ENCODE measurements around the gene SLC26A6. TPM values are rescaled to one million over a fixed set of nuclear protein-coding genes. Genes with fewer than 3 reads are reported as not detected.
A peak's percentile ranks its signal among the peaks of the same experiment; 100 is the strongest.

Gene SLC26A6
- total RNA-seq, 1 experiment from 2014 or later = 58.9 TPM

DNA sequence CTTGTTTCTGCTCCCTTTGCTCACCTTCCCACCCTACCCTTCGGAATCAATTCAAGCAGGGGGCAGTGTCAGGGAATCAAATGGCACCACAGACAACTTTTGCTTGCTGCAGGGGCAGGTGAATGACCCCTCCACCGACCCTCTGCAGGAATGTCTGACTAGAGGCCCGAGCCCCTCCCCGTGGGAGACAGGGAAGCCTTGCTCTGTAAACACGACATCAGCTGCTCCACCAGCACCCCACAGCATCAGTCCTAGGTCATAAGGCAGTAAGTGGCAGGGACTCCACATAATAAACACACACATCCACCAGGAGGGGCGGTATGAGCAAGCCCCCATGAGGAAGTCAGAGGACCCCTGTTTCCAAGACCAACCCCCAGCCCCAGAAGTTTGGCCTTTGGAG is 2.0 kb upstream of the SLC26A6 start:
- peaks cover 32% of the 10 kb centered on the region for H3K4me1 Mint-ChIP-seq
- DNase-seq (ENCODE audit: low spot score) = no peak
- H3K27me3 Mint-ChIP-seq (ENCODE audit: low read depth) = no peaks in the 10 kb centered on the region
- TF ChIP-seq JUN (CRISPR knock-in tag; IDR thresholded peaks at IDR 0.05) (no peak), NFYB (CRISPR knock-in tag; conservative IDR thresholded peaks at IDR 0.05; ENCODE audit: low read depth) (0 out of 2 replicates have a peak, but pooled peaks have one; percentile 11)
- TF ChIP-seq, protein P1, sequence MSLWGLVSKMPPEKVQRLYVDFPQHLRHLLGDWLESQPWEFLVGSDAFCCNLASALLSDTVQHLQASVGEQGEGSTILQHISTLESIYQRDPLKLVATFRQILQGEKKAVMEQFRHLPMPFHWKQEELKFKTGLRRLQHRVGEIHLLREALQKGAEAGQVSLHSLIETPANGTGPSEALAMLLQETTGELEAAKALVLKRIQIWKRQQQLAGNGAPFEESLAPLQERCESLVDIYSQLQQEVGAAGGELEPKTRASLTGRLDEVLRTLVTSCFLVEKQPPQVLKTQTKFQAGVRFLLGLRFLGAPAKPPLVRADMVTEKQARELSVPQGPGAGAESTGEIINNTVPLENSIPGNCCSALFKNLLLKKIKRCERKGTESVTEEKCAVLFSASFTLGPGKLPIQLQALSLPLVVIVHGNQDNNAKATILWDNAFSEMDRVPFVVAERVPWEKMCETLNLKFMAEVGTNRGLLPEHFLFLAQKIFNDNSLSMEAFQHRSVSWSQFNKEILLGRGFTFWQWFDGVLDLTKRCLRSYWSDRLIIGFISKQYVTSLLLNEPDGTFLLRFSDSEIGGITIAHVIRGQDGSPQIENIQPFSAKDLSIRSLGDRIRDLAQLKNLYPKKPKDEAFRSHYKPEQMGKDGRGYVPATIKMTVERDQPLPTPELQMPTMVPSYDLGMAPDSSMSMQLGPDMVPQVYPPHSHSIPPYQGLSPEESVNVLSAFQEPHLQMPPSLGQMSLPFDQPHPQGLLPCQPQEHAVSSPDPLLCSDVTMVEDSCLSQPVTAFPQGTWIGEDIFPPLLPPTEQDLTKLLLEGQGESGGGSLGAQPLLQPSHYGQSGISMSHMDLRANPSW (CRISPR knock-in tag; conservative IDR thresholded peaks at IDR 0.05; ENCODE audit: low read depth) = no peak
- CTCF ChIA-PET = interaction anchor here (3.3 to 3.6 kb wide), 2 partner anchors 19 to 26 kb away, joined by 46 to 51 read pairs; partner anchors contain the start of gene CELSR3
- no peaks in the 10 kb centered on the region for H3K9me3 Mint-ChIP-seq
- ATAC-seq = no peak
- peak overlapping the region; percentile 84 for H3K4me3 Mint-ChIP-seq
- H3K27ac Mint-ChIP-seq = peak overlapping the region; percentile 98
- POLR2A ChIA-PET = no interaction called here
- H3K36me3 Mint-ChIP-seq = peaks cover 25% of the 10 kb centered on the region

DNA sequence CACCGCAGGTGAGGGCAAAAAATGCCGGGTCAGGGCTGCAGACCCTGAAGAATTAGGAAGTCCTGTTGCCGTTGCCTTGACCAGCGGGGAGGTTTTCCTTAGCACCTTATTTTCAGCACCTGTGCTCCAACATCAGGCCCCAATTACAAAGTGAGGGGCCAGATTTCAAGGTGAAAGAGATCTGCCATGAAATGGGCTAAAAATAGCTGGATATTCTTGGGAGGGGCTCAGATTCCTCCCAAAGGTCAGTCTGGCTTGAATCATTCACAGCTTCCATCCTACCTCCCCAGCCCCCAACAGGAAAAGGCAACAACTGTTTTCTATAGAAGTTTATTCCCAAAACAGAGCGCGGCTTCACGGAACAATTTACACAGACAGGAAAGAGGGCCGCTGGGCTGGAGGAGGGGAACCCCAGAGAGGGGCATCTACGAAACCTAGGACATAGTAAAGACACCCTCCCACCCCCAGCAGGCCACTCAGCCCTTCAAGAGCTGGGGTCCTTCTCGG is 941 bp upstream of the SLC26A6 start:
- H3K9me3 Mint-ChIP-seq = no peaks in the 10 kb centered on the region
- ChIA-PET POLR2A (interaction anchor here (0.8 to 2.7 kb wide), 10 partner anchors 13 to 371 kb away, joined by 3 to 41 read pairs (median 6); partner anchors contain the start of genes CELSR3, IP6K2, PFKFB4 and TMEM89), CTCF (interaction anchor here (0.5 to 3.6 kb wide), 45 partner anchors 9 to 939 kb away, joined by 3 to 51 read pairs (median 6); partner anchors contain the start of genes ATRIP, CCDC51, CELSR3 and IP6K2)
- H3K27me3 Mint-ChIP-seq (ENCODE audit: low read depth) = no peaks in the 10 kb centered on the region
- peaks cover 32% of the 10 kb centered on the region for H3K4me1 Mint-ChIP-seq
- DNase-seq (ENCODE audit: low spot score) (no peak), ATAC-seq (no peak)
- peak overlapping the region; percentile 84 for H3K4me3 Mint-ChIP-seq
- TF ChIP-seq OVOL2 (CRISPR knock-in tag; IDR thresholded peaks at IDR 0.05; ENCODE audit: borderline replicate concordance) (no peak), ZNF396 (CRISPR knock-in tag; IDR thresholded peaks at IDR 0.05; ENCODE audit: borderline replicate concordance) (no peak), FOXP1 (CRISPR knock-in tag; IDR thresholded peaks at IDR 0.05; ENCODE audit: borderline replicate concordance) (no peak), FOXK1 (CRISPR knock-in tag; IDR thresholded peaks at IDR 0.05) (no peak)
- TF ChIP-seq, protein P2, sequence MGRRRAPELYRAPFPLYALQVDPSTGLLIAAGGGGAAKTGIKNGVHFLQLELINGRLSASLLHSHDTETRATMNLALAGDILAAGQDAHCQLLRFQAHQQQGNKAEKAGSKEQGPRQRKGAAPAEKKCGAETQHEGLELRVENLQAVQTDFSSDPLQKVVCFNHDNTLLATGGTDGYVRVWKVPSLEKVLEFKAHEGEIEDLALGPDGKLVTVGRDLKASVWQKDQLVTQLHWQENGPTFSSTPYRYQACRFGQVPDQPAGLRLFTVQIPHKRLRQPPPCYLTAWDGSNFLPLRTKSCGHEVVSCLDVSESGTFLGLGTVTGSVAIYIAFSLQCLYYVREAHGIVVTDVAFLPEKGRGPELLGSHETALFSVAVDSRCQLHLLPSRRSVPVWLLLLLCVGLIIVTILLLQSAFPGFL (CRISPR knock-in tag; IDR thresholded peaks at IDR 0.05; ENCODE audit: borderline replicate concordance) = no peak
- TF ChIP-seq, protein P3, sequence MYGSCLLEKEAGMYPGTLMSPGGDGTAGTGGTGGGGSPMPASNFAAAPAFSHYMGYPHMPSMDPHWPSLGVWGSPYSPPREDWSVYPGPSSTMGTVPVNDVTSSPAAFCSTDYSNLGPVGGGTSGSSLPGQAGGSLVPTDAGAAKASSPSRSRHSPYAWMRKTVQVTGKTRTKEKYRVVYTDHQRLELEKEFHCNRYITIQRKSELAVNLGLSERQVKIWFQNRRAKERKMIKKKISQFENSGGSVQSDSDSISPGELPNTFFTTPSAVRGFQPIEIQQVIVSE (CRISPR knock-in tag; IDR thresholded peaks at IDR 0.05; ENCODE audit: borderline replicate concordance) = no peak
- TF ChIP-seq, protein P4, sequence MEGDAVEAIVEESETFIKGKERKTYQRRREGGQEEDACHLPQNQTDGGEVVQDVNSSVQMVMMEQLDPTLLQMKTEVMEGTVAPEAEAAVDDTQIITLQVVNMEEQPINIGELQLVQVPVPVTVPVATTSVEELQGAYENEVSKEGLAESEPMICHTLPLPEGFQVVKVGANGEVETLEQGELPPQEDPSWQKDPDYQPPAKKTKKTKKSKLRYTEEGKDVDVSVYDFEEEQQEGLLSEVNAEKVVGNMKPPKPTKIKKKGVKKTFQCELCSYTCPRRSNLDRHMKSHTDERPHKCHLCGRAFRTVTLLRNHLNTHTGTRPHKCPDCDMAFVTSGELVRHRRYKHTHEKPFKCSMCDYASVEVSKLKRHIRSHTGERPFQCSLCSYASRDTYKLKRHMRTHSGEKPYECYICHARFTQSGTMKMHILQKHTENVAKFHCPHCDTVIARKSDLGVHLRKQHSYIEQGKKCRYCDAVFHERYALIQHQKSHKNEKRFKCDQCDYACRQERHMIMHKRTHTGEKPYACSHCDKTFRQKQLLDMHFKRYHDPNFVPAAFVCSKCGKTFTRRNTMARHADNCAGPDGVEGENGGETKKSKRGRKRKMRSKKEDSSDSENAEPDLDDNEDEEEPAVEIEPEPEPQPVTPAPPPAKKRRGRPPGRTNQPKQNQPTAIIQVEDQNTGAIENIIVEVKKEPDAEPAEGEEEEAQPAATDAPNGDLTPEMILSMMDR (IDR thresholded peaks at IDR 0.05) = no peak
- peaks cover 20% of the 10 kb centered on the region for H3K36me3 Mint-ChIP-seq
- peak overlapping the region; percentile 94 for H3K27ac Mint-ChIP-seq

DNA sequence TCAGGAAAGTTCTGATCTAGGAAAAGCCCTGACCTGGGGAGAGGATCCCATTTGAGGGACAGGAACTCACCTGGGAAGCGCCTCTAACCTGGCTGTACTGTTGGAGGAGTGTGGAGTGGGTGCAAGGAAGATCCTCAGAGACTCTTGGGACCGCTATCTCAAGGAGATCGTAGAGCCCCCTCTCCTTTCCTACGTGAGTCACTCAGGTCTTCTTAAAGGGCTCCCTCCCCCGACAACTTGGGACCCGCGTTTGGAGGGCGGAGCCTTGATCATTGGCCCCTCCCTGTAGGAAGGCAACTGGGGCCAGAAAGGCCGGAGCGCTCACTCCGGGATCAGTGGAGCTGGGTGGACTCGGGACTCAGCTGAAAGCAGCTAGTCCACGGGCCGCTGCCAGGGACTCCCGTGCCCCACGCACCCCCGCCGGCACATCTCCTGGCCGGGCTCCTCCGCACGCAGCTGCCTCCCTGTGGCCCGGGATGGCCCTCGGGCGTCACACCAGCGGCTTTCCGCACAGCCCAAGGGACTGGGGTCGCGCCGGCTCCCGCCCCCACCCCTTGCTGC is 520 bp downstream of the SLC26A6 start:
- Mint-ChIP-seq H3K36me3 (peaks cover 28% of the 10 kb centered on the region), H3K4me3 (peak overlapping the region; percentile 84), H3K27ac (peak overlapping the region; percentile 36; the same call in 1 of the 2 replicates), H3K4me1 (peaks cover 32% of the 10 kb centered on the region), H3K27me3 (ENCODE audit: low read depth) (no peaks in the 10 kb centered on the region), H3K9me3 (no peaks in the 10 kb centered on the region)
- ATAC-seq = peak; percentile 29
- DNase-seq (ENCODE audit: low spot score) = peak; percentile 72
- POLR2A ChIA-PET = interaction anchor here (0.6 to 2.7 kb wide), 10 partner anchors 10 to 160 kb away, joined by 3 to 41 read pairs (median 5); partner anchors contain the start of genes CELSR3, IP6K2 and UQCRC1
- CTCF ChIA-PET = interaction anchor here (0.8 to 3.6 kb wide), 36 partner anchors 10 to 440 kb away, joined by 3 to 51 read pairs (median 8); partner anchors contain the start of genes ATRIP, CCDC51, CELSR3 and COL7A1
- no peak for TF ChIP-seq NFATC4 (CRISPR knock-in tag; IDR thresholded peaks at IDR 0.05)
- TF ChIP-seq, protein P5, sequence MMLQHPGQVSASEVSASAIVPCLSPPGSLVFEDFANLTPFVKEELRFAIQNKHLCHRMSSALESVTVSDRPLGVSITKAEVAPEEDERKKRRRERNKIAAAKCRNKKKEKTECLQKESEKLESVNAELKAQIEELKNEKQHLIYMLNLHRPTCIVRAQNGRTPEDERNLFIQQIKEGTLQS (CRISPR knock-in tag; conservative IDR thresholded peaks at IDR 0.05) = no peak
- TF ChIP-seq, protein P6, sequence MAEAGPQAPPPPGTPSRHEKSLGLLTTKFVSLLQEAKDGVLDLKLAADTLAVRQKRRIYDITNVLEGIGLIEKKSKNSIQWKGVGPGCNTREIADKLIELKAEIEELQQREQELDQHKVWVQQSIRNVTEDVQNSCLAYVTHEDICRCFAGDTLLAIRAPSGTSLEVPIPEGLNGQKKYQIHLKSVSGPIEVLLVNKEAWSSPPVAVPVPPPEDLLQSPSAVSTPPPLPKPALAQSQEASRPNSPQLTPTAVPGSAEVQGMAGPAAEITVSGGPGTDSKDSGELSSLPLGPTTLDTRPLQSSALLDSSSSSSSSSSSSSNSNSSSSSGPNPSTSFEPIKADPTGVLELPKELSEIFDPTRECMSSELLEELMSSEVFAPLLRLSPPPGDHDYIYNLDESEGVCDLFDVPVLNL (CRISPR knock-in tag; IDR thresholded peaks at IDR 0.05; ENCODE audit: borderline replicate concordance, low read depth) = 0 out of 2 replicates have a peak, but pooled peaks have one; percentile 10
- TF ChIP-seq ZNF423 (CRISPR knock-in tag; IDR thresholded peaks at IDR 0.05) = no peak
- no peak for TF ChIP-seq TEAD4 (CRISPR knock-in tag; IDR thresholded peaks at IDR 0.05)
- TF ChIP-seq, protein P2 (CRISPR knock-in tag; IDR thresholded peaks at IDR 0.05; ENCODE audit: borderline replicate concordance) = no peak
- TF ChIP-seq, protein P7, sequence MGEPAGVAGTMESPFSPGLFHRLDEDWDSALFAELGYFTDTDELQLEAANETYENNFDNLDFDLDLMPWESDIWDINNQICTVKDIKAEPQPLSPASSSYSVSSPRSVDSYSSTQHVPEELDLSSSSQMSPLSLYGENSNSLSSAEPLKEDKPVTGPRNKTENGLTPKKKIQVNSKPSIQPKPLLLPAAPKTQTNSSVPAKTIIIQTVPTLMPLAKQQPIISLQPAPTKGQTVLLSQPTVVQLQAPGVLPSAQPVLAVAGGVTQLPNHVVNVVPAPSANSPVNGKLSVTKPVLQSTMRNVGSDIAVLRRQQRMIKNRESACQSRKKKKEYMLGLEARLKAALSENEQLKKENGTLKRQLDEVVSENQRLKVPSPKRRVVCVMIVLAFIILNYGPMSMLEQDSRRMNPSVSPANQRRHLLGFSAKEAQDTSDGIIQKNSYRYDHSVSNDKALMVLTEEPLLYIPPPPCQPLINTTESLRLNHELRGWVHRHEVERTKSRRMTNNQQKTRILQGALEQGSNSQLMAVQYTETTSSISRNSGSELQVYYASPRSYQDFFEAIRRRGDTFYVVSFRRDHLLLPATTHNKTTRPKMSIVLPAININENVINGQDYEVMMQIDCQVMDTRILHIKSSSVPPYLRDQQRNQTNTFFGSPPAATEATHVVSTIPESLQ (CRISPR knock-in tag; IDR thresholded peaks at IDR 0.05) = no peak
- peak; percentile 48; the same call in 1 of the 2 replicates for TF ChIP-seq CBFB (CRISPR knock-in tag; IDR thresholded peaks at IDR 0.05; ENCODE audit: low read depth)
- peak; percentile 80; the same call in 1 of the 2 replicates for TF ChIP-seq ESRRA (CRISPR knock-in tag; IDR thresholded peaks at IDR 0.05; ENCODE audit: borderline replicate concordance)

All from WTC11 (cell line).